HEK293T (cell line): ENCODE measurements around the gene FAM83B.

Source experiments
- CTCF ChIA-PET: fragments of 350-600 bp; formaldehyde crosslinking; extraction: SDS; loops from one replicate; lab custom pipeline; 2021; ENCODE audit warnings: antibody characterized with exemption, inconsistent platforms; lab: Yijun Ruan, JAX
- POLR2A ChIA-PET: fragments of 350-600 bp; formaldehyde crosslinking; extraction: SDS; loops from one replicate; lab custom pipeline; 2020; ENCODE audit warnings: antibody characterized with exemption, inconsistent platforms; lab: Yijun Ruan, JAX
- DNase-seq: peaks from one replicate; pipeline ENCODE4 v3.0.0; 2012; ENCODE audit warnings: mixed read lengths; ENCODE audit errors: extremely low spot score
- ARNT ChIP-seq: fragments of 450-650 bp; IDR thresholded peaks from 2 replicates; pipeline ENCODE4 v1.6.1; 2017; ENCODE audit warnings: mild to moderate bottlenecking
- BHLHE40 ChIP-seq: fragments of 450-650 bp; IDR thresholded peaks from 2 replicates; pipeline ENCODE4 v1.6.1; 2016; ENCODE audit warnings: mild to moderate bottlenecking, moderate library complexity, borderline replicate concordance
- CTBP1 ChIP-seq: fragments of 450-650 bp; IDR thresholded peaks from 2 replicates; pipeline ENCODE4 v1.6.1; 2016; ENCODE audit warnings: borderline replicate concordance
- ELF4 ChIP-seq: fragments of 450-650 bp; IDR thresholded peaks from 2 replicates; pipeline ENCODE4 v1.6.1; 2017; ENCODE audit warnings: antibody characterized with exemption
- FOXA1 ChIP-seq: fragments of 450-650 bp; IDR thresholded peaks from 2 replicates; pipeline ENCODE4 v1.6.1; 2016; ENCODE audit warnings: mild to moderate bottlenecking
- FOXK2 ChIP-seq: fragments of 450-650 bp; IDR thresholded peaks from 2 replicates; pipeline ENCODE4 v1.6.1; 2016; ENCODE audit warnings: mild to moderate bottlenecking
- FOXM1 ChIP-seq: fragments of 450-650 bp; IDR thresholded peaks from 2 replicates; pipeline ENCODE4 v1.6.1; 2017; ENCODE audit warnings: mild to moderate bottlenecking, borderline replicate concordance
- HDGF ChIP-seq: fragments of 450-650 bp; IDR thresholded peaks from 2 replicates; pipeline ENCODE4 v1.6.1; 2017; ENCODE audit warnings: antibody characterized with exemption, borderline replicate concordance
- L3MBTL2 ChIP-seq: fragments of 450-650 bp; conservative IDR thresholded peaks from 2 replicates; pipeline ENCODE4 v1.6.1; 2016; ENCODE audit warnings: mild to moderate bottlenecking
- LEF1 ChIP-seq: fragments of 450-650 bp; IDR thresholded peaks from 2 replicates; pipeline ENCODE4 v1.6.1; 2017; ENCODE audit warnings: mild to moderate bottlenecking, borderline replicate concordance
- NFRKB ChIP-seq: fragments of 450-650 bp; IDR thresholded peaks from 2 replicates; pipeline ENCODE4 v1.6.1; 2016; ENCODE audit warnings: mild to moderate bottlenecking, moderate library complexity
- PKNOX1 ChIP-seq: fragments of 450-650 bp; IDR thresholded peaks from 2 replicates; pipeline ENCODE4 v1.6.1; 2016
- SP1 ChIP-seq: fragments of 450-650 bp; IDR thresholded peaks from 2 replicates; pipeline ENCODE4 v1.6.1; 2017
- SUZ12 ChIP-seq: fragments of 450-650 bp; IDR thresholded peaks from 2 replicates; pipeline ENCODE4 v1.6.1; 2016; ENCODE audit warnings: mild to moderate bottlenecking
- TARDBP ChIP-seq: fragments of 450-650 bp; IDR thresholded peaks from 2 replicates; pipeline ENCODE4 v1.6.1; 2016
- ZNF384 ChIP-seq: fragments of 450-650 bp; IDR thresholded peaks from 2 replicates; pipeline ENCODE4 v1.6.1; 2016

Gene FAM83B

DNA sequence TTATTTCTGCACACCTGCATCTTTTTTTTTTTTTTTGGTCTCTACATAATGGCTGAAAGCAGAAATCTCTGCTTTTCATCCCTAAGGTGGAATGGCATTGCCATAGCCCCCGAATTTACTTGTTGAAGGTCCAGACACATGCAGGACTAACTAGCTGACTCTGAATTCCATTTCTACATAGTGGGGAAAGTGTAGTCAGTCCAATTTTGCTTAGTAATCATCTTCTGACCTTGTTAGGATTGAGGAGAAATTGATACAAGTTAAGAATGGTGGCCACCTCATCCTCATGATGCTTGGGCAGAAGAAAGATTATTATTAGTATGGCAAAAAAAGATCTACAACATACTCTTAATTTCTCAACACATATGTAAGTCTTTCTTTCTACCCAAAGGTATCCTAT lies 16.4 kb upstream of the FAM83B start:
- DNase-seq: no peak
- ChIA-PET CTCF (interaction anchor here (0.7 kb wide), 1 partner anchor 45 kb away, joined by 5 read pairs; no protein-coding TSS in a partner anchor), POLR2A (no interaction called here)
- no peak for TF ChIP-seq FOXA1
- TF ChIP-seq CTBP1: no peak

- TF ChIP-seq TARDBP (no peak), FOXK2 (no peak), BHLHE40 (no peak), ELF4 (no peak), ZNF384 (no peak), FOXA1 (no peak), CTBP1 (no peak), SP1 (no peak), ARNT (no peak), FOXM1 (no peak), SUZ12 (no peak)
- ChIA-PET POLR2A (interaction anchor here (1.6 kb wide), 1 partner anchor 13 kb away, joined by 5 read pairs; no protein-coding TSS in a partner anchor), CTCF (no interaction called here)
- no peak for DNase-seq
Measured at GRCh38 chr6:54835176-54835575, 11.4 kb upstream of the FAM83B start.

DNA sequence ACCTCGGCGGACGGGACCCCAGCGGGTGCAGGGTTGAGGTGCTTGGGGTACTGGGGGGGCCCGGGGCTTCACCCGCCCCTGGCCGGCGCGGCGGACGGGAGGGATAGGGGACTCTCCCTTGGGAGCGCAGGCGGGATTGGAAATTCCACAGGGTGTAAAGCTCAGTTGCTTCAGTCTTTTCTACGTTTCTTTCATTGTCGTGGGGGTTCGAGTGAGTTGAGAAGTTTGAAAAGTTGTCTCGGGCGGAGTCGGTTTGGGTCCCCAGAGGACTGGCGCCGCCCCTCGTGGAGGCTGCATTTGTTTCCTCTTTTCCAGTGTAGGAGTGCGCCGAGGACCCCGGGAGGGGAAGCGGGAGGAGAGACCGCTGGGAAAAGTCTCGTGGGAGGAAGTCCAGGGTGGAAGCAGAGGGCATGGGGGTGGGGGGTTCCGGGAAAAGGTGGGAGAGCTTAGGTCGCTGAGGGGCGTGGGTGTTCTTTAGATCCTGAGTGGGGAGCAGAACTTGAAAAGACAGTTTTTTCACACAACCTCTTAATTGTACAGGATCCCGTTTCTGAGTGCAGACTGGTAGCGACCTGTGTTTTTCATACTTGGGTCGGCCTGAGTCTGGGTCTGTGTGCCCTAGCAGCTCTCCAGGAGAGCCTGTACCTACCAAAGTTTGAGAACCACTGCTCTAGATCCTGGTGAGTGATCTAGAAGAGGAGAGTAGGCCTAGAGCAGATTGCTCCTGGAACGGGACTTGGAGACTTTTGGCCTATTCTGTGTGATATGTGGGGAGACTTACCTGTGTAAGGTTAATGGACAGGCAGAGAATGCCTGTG lies 495 bp downstream of the FAM83B start:
- DNase-seq: peak; percentile 45
- TF ChIP-seq SP1: no peak
- TF ChIP-seq L3MBTL2: peak; percentile 54
- CTCF ChIA-PET: no interaction called here
- POLR2A ChIA-PET: interaction anchor here (1.0 to 1.5 kb wide), 2 partner anchors 12 to 13 kb away, joined by 3 to 6 read pairs; no protein-coding TSS in a partner anchor

DNA sequence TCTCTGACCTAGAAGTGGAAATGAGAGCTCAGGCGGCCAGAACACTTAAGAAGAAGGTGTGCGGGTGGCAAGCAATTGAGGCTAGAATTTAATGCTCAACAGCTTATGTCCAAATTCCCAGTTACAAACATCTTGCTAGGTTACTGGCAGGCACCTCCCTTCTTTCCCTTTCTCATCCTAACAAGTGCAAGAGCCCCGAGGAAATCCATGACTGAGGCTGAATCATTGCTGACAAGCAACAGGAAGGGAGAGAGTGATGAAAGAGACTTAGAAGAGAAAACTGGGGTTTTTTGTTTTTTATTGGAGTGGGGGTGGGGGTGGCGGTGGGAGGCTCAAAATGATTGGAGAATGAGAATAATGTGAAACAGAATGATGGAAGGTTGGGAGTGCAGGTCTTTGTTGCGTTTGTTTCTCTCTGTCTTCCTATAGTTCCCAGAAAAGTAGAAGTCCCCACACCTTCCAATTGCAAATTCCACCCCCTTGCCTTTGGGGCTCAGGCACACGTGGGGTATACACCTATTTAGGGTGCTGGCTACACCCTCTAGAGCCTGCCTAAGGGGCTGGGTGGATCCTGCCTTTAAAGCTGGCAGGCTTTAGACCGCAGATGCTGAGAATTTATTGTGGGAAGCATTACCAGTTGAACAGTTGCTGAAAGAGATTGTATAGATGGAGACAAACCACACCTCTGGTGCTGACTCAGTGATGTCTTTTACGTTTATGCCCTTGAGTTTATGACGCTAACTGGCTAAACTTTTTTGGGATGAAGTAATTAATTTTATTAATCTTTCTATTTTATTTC lies 1.4 kb downstream of the FAM83B start:
- ChIA-PET CTCF (no interaction called here), POLR2A (interaction anchor here (1.0 to 1.5 kb wide), 3 partner anchors 11 to 12 kb away, joined by 3 to 6 read pairs (median 5); no protein-coding TSS in a partner anchor)
- DNase-seq: no peak
- TF ChIP-seq ZNF384: no peak
- TF ChIP-seq HDGF: no peak
- TF ChIP-seq CTBP1: no peak
- no peak for TF ChIP-seq LEF1
- TF ChIP-seq NFRKB: no peak
- TF ChIP-seq SP1: no peak
- TF ChIP-seq FOXA1: no peak
- TF ChIP-seq SUZ12: no peak
- TF ChIP-seq FOXM1: no peak

DNA sequence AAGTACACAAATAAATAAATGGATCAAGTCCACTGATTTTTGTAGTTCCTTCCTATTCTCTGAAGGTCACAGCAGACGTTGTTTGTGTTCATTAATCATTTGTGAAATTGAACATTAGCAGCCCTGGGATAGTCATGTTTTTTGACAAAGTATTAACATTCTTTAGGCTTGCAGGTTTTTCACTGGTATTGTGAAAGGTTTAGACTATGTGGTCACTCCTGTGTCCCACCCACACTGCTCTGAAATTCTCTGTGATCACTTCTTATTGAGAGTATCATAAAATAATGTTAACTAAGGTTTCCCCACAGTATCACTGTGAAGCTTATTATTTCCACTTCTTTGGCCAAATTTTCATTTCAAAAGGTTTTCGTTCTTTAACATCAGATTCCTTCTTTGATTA lies 3.5 kb downstream of the FAM83B start:
- DNase-seq: no peak
- POLR2A ChIA-PET: no interaction called here
- CTCF ChIA-PET: interaction anchor here (1.0 kb wide), 1 partner anchor 132 kb away, joined by 3 read pairs; no protein-coding TSS in a partner anchor
- TF ChIP-seq TARDBP (no peak), FOXK2 (no peak), HDGF (no peak), NFRKB (no peak), SUZ12 (no peak), ARNT (no peak), ZNF384 (no peak), L3MBTL2 (no peak), CTBP1 (no peak), ELF4 (no peak), PKNOX1 (no peak), SP1 (no peak), LEF1 (no peak), FOXA1 (no peak)

DNA sequence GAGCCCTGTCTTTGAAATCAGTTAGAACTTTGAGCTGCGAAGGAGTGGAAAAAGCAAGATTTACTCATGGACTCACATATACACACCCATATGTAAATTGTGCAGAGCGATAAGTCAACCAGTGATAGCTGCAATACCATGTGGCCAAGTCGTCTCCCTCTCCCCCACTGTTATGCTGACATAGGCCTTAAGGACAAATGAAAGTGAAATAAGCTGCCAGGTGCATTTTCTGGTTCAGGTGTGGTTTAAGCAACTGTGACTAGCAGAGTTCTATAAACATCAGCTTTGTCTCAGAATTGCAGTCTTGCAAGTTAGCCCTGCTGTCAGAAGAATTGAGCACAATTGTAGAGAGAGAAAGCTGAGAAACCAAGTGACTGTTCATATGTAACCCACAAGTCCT lies 9.6 kb downstream of the FAM83B start:
- POLR2A ChIA-PET: no interaction called here
- CTCF ChIA-PET: no interaction called here
- TF ChIP-seq BHLHE40 (no peak), SP1 (no peak), HDGF (no peak), ZNF384 (no peak), PKNOX1 (no peak), SUZ12 (no peak), NFRKB (no peak), ARNT (no peak), FOXM1 (no peak), FOXK2 (no peak), LEF1 (no peak), FOXA1 (no peak), TARDBP (no peak), L3MBTL2 (no peak), ELF4 (no peak), CTBP1 (no peak)
- DNase-seq: no peak
